Lung (tissue), 12 donors: ENCODE results near the gene SPATA1. TPM values are rescaled to one million over a fixed set of nuclear protein-coding genes. Genes with fewer than 3 reads are reported as not detected.
A peak's percentile ranks its signal among the peaks of the same experiment; 100 is the strongest.
"Not testable (repeated sequence)": the region's sequence is repeated elsewhere in the genome, so short reads cannot be mapped to it uniquely, and the experiment has no call there.

ENCODE experiments used
- ATAC-seq: fragments of 200-7000 bp; cut with Tn5 transposase; one replicate; pipeline ENCODE4 v1.9.1; 2020; ENCODE audit warnings: moderate number of reproducible peaks; ENCODE audit not compliant: insufficient read depth, low FRiP score
- DNase-seq, 3 donors: peaks; one replicate each; pipeline ENCODE4 v3.0.0-alpha.2; 2013 to 2017
- H3K27ac ChIP-seq, 2 donors: one replicate each; pipeline ENCODE4 v1.5.1; 2013; ENCODE audit warnings: mild to moderate bottlenecking in 2 of 2, moderate library complexity in 2 of 2, control low read depth in 1 of 2, inconsistent platforms in 1 of 2, low read depth in 1 of 2, low read length in 1 of 2
- H3K27me3 ChIP-seq, 3 donors: one replicate each; pipeline ENCODE4 v1.5.1; 2013; ENCODE audit warnings: low read length in 2 of 3; ENCODE audit not compliant: control insufficient read depth in 3 of 3, insufficient read depth in 3 of 3
- H3K36me3 ChIP-seq, 4 donors: one replicate each; pipeline ENCODE4 v1.5.1; 2013; ENCODE audit warnings: low read length in 4 of 4, mild to moderate bottlenecking in 1 of 4, moderate library complexity in 1 of 4; ENCODE audit not compliant: control insufficient read depth in 4 of 4, insufficient read depth in 4 of 4
- H3K4me1 ChIP-seq, 5 donors: one replicate each; pipeline ENCODE4 v1.5.1; 2013; ENCODE audit warnings: low read length in 5 of 5, mild to moderate bottlenecking in 2 of 5, moderate library complexity in 1 of 5; ENCODE audit not compliant: control insufficient read depth in 5 of 5, insufficient read depth in 5 of 5
- H3K4me3 ChIP-seq: one replicate; pipeline ENCODE4 v1.5.1; 2013; ENCODE audit warnings: mild to moderate bottlenecking, control low read depth, moderate library complexity
- H3K9ac ChIP-seq, 2 donors: one replicate each; pipeline ENCODE4 v1.5.1; 2013; ENCODE audit warnings: low read length in 2 of 2, control low read depth in 1 of 2; ENCODE audit not compliant: insufficient read depth in 1 of 2
- H3K9me3 ChIP-seq, 4 donors: one replicate each; pipeline ENCODE4 v1.5.1; 2013; ENCODE audit warnings: low read length in 3 of 4, mild to moderate bottlenecking in 1 of 4, moderate library complexity in 1 of 4; ENCODE audit not compliant: control insufficient read depth in 4 of 4, insufficient read depth in 3 of 4
- CTCF ChIP-seq: IDR thresholded peaks from 2 replicates; pipeline ENCODE4 v1.5.1; 2012; ENCODE audit warnings: mild to moderate bottlenecking; ENCODE audit errors: control extremely low read depth, extremely low read depth
- WGBS, 2 donors: extraction: QIAGEN DNeasy Blood & Tissue Kit; methylation state at CpG; one replicate each; pipeline ENCODE4 v1.1.7; 2013; 5-methylcytosine and 5-hydroxymethylcytosine counted together
- polyA plus RNA-seq, 2 donors: library from polyadenylated mRNA; stranded (reverse); fragments of 200-250 nt; gene quantifications; one replicate each; pipeline ENCODE4 v1.2.1, GENCODE V29; 2013
- total RNA-seq, 2 donors: library from RNA; depleted of rRNA in 1 of 2; stranded (reverse); fragments of >200 nt in 1 of 2; gene quantifications; one replicate each; pipeline ENCODE4 v1.2.1, GENCODE V29; 2014 to 2021
- donor health status: control.
- donor health status: control.
- donor health status: Bipolar disorder and iron deficiency.
- donor health status: healthy.
- donor health status: DM: yes; HTN: yes; CAD: no.

The SPATA1 gene
- total and polyA plus RNA-seq, 4 donors: 0.71 to 3.9 (median 2.4) TPM

GRCh38 chr1:84505493-84506001, 639 bp upstream of the SPATA1 start:
- 0 to 1% methylated on average over 37 to 47 of the region's 47 CpGs for WGBS, 2 donors
- Histone ChIP-seq H3K27me3 (no peaks in the 10 kb centered on the region), H3K4me1 (peaks cover 3 to 25% (median 13%) of the 10 kb centered on the region in 5 donors), H3K4me3 (peak overlapping the region; percentile 90), H3K27ac (peak overlapping the region; percentile 98 to 99), H3K36me3 (peaks cover 0 to 3% (median under 1%) of the 10 kb centered on the region in 4 donors), H3K9ac (peak overlapping the region; percentile 58 to 91), H3K9me3 (no peaks in the 10 kb centered on the region)
- DNase-seq (peak in 1 of 3 donors; percentile 84), ATAC-seq (peak; percentile 66)
- TF ChIP-seq CTCF: no peak

- Histone ChIP-seq H3K9ac (peak overlapping the region; percentile 61 to 94), H3K36me3 (peaks cover 0 to 2% (median 0%) of the 10 kb centered on the region in 4 donors), H3K4me1 (peaks cover 3 to 19% (median 9%) of the 10 kb centered on the region in 5 donors), H3K4me3 (peak overlapping the region; percentile 33), H3K27ac (peak overlapping the region; percentile 93 to 98), H3K9me3 (no peaks in the 10 kb centered on the region), H3K27me3 (no peaks in the 10 kb centered on the region)
- no peak for TF ChIP-seq CTCF
- ATAC-seq (no peak), DNase-seq (peak in 1 of 3 donors; percentile 50)
- WGBS, 2 donors: 7 to 9% methylated on average over 26 of the region's 26 CpGs
Measured at GRCh38 chr1:84506729-84507453, 705 bp downstream of the SPATA1 start.

- H3K4me1 ChIP-seq: peaks cover 1 to 18% (median 9%) of the 10 kb centered on the region in 5 donors
- not testable (repeated sequence) for H3K27me3 ChIP-seq, DNase-seq, H3K36me3 ChIP-seq, H3K9ac ChIP-seq, ATAC-seq, H3K27ac ChIP-seq, H3K4me3 ChIP-seq, H3K9me3 ChIP-seq
- WGBS, 2 donors: 93 to 94% methylated on average over 14 of the region's 14 CpGs
Measured at GRCh38 chr1:84507887-84508286, 1.7 kb downstream of the SPATA1 start.

- DNase-seq: no peak
- Histone ChIP-seq H3K4me3 (no peak overlapping the region), H3K4me1 (peaks cover 1 to 14% (median 9%) of the 10 kb centered on the region in 5 donors), H3K27ac (no peak overlapping the region), H3K27me3 (no peaks in the 10 kb centered on the region), H3K36me3 (peaks cover 0 to 2% (median 0%) of the 10 kb centered on the region in 4 donors), H3K9ac (no peak overlapping the region), H3K9me3 (no peaks in the 10 kb centered on the region)
- no peak for TF ChIP-seq CTCF
- no peak for ATAC-seq
- WGBS, 2 donors: 100% methylated on average over 1 of the region's 1 CpG
Measured at GRCh38 chr1:84508510-84508909, 2.3 kb downstream of the SPATA1 start.
